GM12878 (cell line): Measurements from ENCODE around the gene CD93. TPM values are rescaled to one million over a fixed set of nuclear protein-coding genes. Genes with fewer than 3 reads are reported as not detected.

Source experiments
- ATAC-seq: fragments of 200-7000 bp; cut with Tn5 transposase; 3 replicates; pipeline ENCODE4 v1.9.1; 2020; ENCODE audit warnings: mild to moderate bottlenecking, moderate library complexity
- BruUV-seq: library from RNA; stranded (reverse); fragments of 400-500 nt; replicated peaks from 2 replicates; lab custom pipeline; 2021; lab: Mats Ljungman, UMichigan
- CTCF ChIA-PET: fragments of 300-600 bp; sonication (Branson Sonifier 250); formaldehyde crosslinking; extraction: SDS; loops from one replicate; lab custom pipeline; 2021; ENCODE audit warnings: inconsistent platforms; lab: Yijun Ruan, JAX
- POLR2A ChIA-PET: fragments of 350-600 bp; formaldehyde crosslinking; extraction: SDS; loops from one replicate; lab custom pipeline; 2021; ENCODE audit warnings: inconsistent platforms; lab: Charles Lee
- RAD21 ChIA-PET: fragments of 300-600 bp; sonication (Branson Sonifier 250); formaldehyde crosslinking; loops from one replicate; lab custom pipeline; 2023; ENCODE audit warnings: antibody characterized with exemption; ENCODE audit not compliant: unreplicated experiment; lab: Charles Lee
- SMC1A ChIA-PET: fragments of 300-600 bp; sonication (Branson Sonifier 250); formaldehyde crosslinking; loops from one replicate; lab custom pipeline; 2023; ENCODE audit not compliant: unreplicated experiment, uncharacterized antibody; lab: Charles Lee
- DNase-seq: peaks from one replicate; pipeline ENCODE4 v3.0.0-alpha.2; 2011; ENCODE audit warnings: low read depth, low spot score
- FAIRE-seq: peaks from 3 replicates; lab custom pipeline; 2011; peaks lifted over from hg19 to GRCh38; lab: Jason Lieb, UNC
- H2AFZ ChIP-seq: 2 replicates; pipeline ENCODE4 v1.6.0; 2011; ENCODE audit warnings: low read depth, low read length, control low read depth; ENCODE audit not compliant: control insufficient read depth
- H3K27ac ChIP-seq: 2 replicates; pipeline ENCODE4 v1.5.1; 2011; ENCODE audit warnings: control low read depth; ENCODE audit not compliant: control insufficient read depth, insufficient read depth
- H3K27me3 ChIP-seq, 2 experiments: replicated peaks in 1 of 2; 2 replicates each; pipeline versions ENCODE4 v1.6.0 to v1.6.1; 2011; ENCODE audit warnings: low read length in 1 of 2; ENCODE audit not compliant: control insufficient read depth in 2 of 2, insufficient read depth in 2 of 2
- H3K36me3 ChIP-seq, 2 experiments: 2 replicates each; pipeline ENCODE4 v1.5.1; 2011; ENCODE audit warnings: low read length in 1 of 2; ENCODE audit not compliant: control insufficient read depth in 2 of 2, insufficient read depth in 2 of 2
- H3K4me1 ChIP-seq: 2 replicates; pipeline ENCODE4 v1.6.1; 2011; ENCODE audit warnings: mild to moderate bottlenecking, low read length, moderate library complexity, mixed read lengths; ENCODE audit not compliant: control insufficient read depth, insufficient read depth
- H3K4me2 ChIP-seq: 2 replicates; pipeline ENCODE4 v1.6.0; 2011; ENCODE audit warnings: control low read depth; ENCODE audit not compliant: control insufficient read depth, insufficient read depth
- H3K4me3 ChIP-seq: fragments of 200-600 bp; sonication (generic); 2 replicates; pipeline ENCODE4 v1.5.1; 2016
- H3K79me2 ChIP-seq: 2 replicates; pipeline ENCODE4 v1.6.0; 2011; ENCODE audit warnings: low read length; ENCODE audit not compliant: control insufficient read depth, insufficient read depth
- H3K9ac ChIP-seq: 2 replicates; pipeline ENCODE4 v1.8.0; 2011; ENCODE audit warnings: low read length, control low read depth, mixed read lengths; ENCODE audit not compliant: control insufficient read depth, insufficient read depth
- H3K9me3 ChIP-seq: replicated peaks from 3 replicates; pipeline ENCODE4 v1.5.1; 2011; ENCODE audit warnings: mild to moderate bottlenecking, low read length; ENCODE audit not compliant: control insufficient read depth, insufficient read depth
- H4K20me1 ChIP-seq: 2 replicates; pipeline ENCODE4 v1.6.0; 2011; ENCODE audit not compliant: control insufficient read depth, insufficient read depth
- ESRRA ChIP-seq: IDR thresholded peaks from 2 replicates; pipeline ENCODE4 v1.6.1; 2012; ENCODE audit warnings: mild to moderate bottlenecking, low read length, improper control_type of control experiment
- HSF1 ChIP-seq: fragments of 150-350 bp; IDR thresholded peaks from 2 replicates; pipeline ENCODE4 v1.6.1; 2014; ENCODE audit warnings: mild to moderate bottlenecking, low read depth, low read length
- JUND ChIP-seq: IDR thresholded peaks from 2 replicates; pipeline ENCODE4 v1.6.1; 2012; ENCODE audit warnings: low read depth, mild to moderate bottlenecking, low read length, improper control_type of control experiment, moderate library complexity
- KAT2A ChIP-seq: conservative IDR thresholded peaks from 2 replicates; pipeline ENCODE4 v1.6.1; 2011; ENCODE audit warnings: low read depth, low read length; ENCODE audit not compliant: control insufficient read depth
- LARP7 ChIP-seq: fragments of 450-650 bp; IDR thresholded peaks from 2 replicates; pipeline ENCODE4 v1.6.1; 2017; ENCODE audit warnings: mild to moderate bottlenecking
- NBN ChIP-seq: fragments of 450-650 bp; IDR thresholded peaks from 2 replicates; pipeline ENCODE4 v1.6.1; 2016
- PAX5 ChIP-seq: IDR thresholded peaks from 2 replicates; pipeline ENCODE4 v1.6.1; 2011; ENCODE audit warnings: low read depth, low read length, borderline replicate concordance
- WGBS: methylation state at CpG from one replicate; pipeline ENCODE4 v1.1.6; 2016; ENCODE audit warnings: low lambda C conversion rate; ENCODE audit not compliant: insufficient replicate concordance, insufficient coverage; ENCODE audit errors: missing lambda C conversion rate; 5-methylcytosine and 5-hydroxymethylcytosine counted together
- in situ Hi-C: fragments of 300-500 bp; cut with MboI; formaldehyde crosslinking; loops from 9 replicates; pipeline ENCODE4 v1.14.3; 2018; ENCODE audit warnings: mixed read lengths
- intact Hi-C: fragments of 100-400 bp; cut with micrococcal nuclease; formaldehyde crosslinking; loops from one replicate; pipeline ENCODE4 v1.14.2; 2022; ENCODE audit not compliant: unreplicated experiment
- polyA plus RNA-seq, 11 experiments: library from polyadenylated mRNA; depleted of rRNA in 4 of 11; unstranded in 6 of 11; stranded (reverse) in 5 of 11; fragments of >200 nt; fragmentation: Nextera tagmentation in 4 of 11; fragmentation: Illumina TruSeq in 1 of 11; extraction: Ambion mirVana in 4 of 11; extraction: Trizol in 1 of 11; gene quantifications; 1 replicate in 1 of 11; 2 replicates in 10 of 11; pipeline versions ENCODE4 v1.2.1 to v1.2.3, GENCODE V29; 2011 to 2016; ENCODE audit warnings: inconsistent platforms in 2 of 11, missing spikeins in 2 of 11, low read depth in 1 of 11
- total RNA-seq, 4 experiments: library from RNA; depleted of rRNA in 3 of 4; stranded (reverse); fragments of >200 nt in 3 of 4; fragmentation: Illumina TruSeq in 1 of 4; extraction: Trizol in 1 of 4; gene quantifications; 2 replicates each; pipeline versions ENCODE4 v1.2.1 to v1.2.3, GENCODE V29; 2013 to 2021

CD93 gene
- total and polyA plus RNA-seq, 10 of the 15 experiments (the other 5 are each of a cell fraction or from before 2014, with no cell fraction given) = 0.20 to 2.7 (median 0.92) TPM

GRCh38 chr20:23114018-23114417, 27.9 kb upstream of the CD93 start:
- intact Hi-C loops = no loop called here
- BruUV-seq = no TSS peak
- TF ChIP-seq ESRRA (no peak), KAT2A (no peak), HSF1 (no peak), NBN (no peak), JUND (no peak), PAX5 (no peak), LARP7 (no peak)
- TF ChIP-seq, all 136 proteins: peak for 0
- in situ Hi-C loops = no loop called here
- 43% methylated on average over 2 of the region's 2 CpGs for WGBS
- Histone ChIP-seq H3K27ac (no peak overlapping the region), H3K27me3 (no peaks in the 10 kb centered on the region), H2AFZ (no peak overlapping the region), H4K20me1 (no peaks in the 10 kb centered on the region), H3K36me3 (no peaks in the 10 kb centered on the region), H3K9ac (no peak overlapping the region), H3K4me1 (peaks cover 27% of the 10 kb centered on the region), H3K4me3 (no peak overlapping the region), H3K4me2 (no peak overlapping the region), H3K9me3 (no peaks in the 10 kb centered on the region), H3K79me2 (no peaks in the 10 kb centered on the region)
- no peak for FAIRE-seq
- POLR2A ChIA-PET = no interaction called here
- DNase-seq = no peak
- RAD21 ChIA-PET = interaction anchor here (0.9 to 3.2 kb wide), 4 partner anchors 11 to 88 kb away, joined by 3 to 16 read pairs (median 4); no protein-coding TSS in a partner anchor
- SMC1A ChIA-PET = interaction anchor here (1.0 to 1.8 kb wide), 4 partner anchors 12 to 35 kb away, joined by 3 to 5 read pairs (median 4); partner anchors contain the start of gene CD93
- no peak for ATAC-seq
- CTCF ChIA-PET = interaction anchor here (1.5 to 2.2 kb wide), 2 partner anchors 12 to 63 kb away, joined by 3 to 7 read pairs; no protein-coding TSS in a partner anchor
